GM12878 (cell line): ENCODE results near the gene ASXL2. TPM values are rescaled to one million over a fixed set of nuclear protein-coding genes. Genes with fewer than 3 reads are reported as not detected.
A peak's percentile ranks its signal among the peaks of the same experiment; 100 is the strongest.

Experiments used
- GABPA ChIP-seq: IDR thresholded peaks from 2 replicates; pipeline ENCODE4 v1.6.1; 2014; ENCODE audit warnings: antibody characterized with exemption, low read depth, mild to moderate bottlenecking, inconsistent platforms
- GATAD2B ChIP-seq: fragments of 450-650 bp; conservative IDR thresholded peaks from 2 replicates; pipeline ENCODE4 v1.6.1; 2017; ENCODE audit warnings: low read depth, mild to moderate bottlenecking, moderate library complexity
- JUNB ChIP-seq: IDR thresholded peaks from 2 replicates; pipeline ENCODE4 v1.6.1; 2016; ENCODE audit warnings: antibody characterized with exemption, mild to moderate bottlenecking
- KAT2A ChIP-seq: conservative IDR thresholded peaks from 2 replicates; pipeline ENCODE4 v1.6.1; 2011; ENCODE audit warnings: low read depth, low read length; ENCODE audit not compliant: control insufficient read depth
- NFIC ChIP-seq: IDR thresholded peaks from 2 replicates; pipeline ENCODE4 v1.6.1; 2012; ENCODE audit warnings: low read depth, mild to moderate bottlenecking, inconsistent platforms, low read length, moderate library complexity
- NFYB ChIP-seq: IDR thresholded peaks from 2 replicates; pipeline ENCODE4 v1.6.1; 2011; ENCODE audit warnings: low read depth, mild to moderate bottlenecking, low read length, improper control_type of control experiment, moderate library complexity; ENCODE audit not compliant: insufficient read depth
- POLR2AphosphoS5 ChIP-seq: IDR thresholded peaks from 2 replicates; pipeline ENCODE4 v1.6.1; 2011; ENCODE audit warnings: mild to moderate bottlenecking, low read length, inconsistent platforms
- RAD21 ChIP-seq: IDR thresholded peaks from 2 replicates; pipeline ENCODE4 v1.6.1; 2011; ENCODE audit warnings: mild to moderate bottlenecking, low read depth, low read length, moderate library complexity; ENCODE audit not compliant: insufficient read depth
- RB1 ChIP-seq: fragments of 450-650 bp; formaldehyde crosslinking; IDR thresholded peaks from 2 replicates; pipeline ENCODE4 v1.6.1; 2017; ENCODE audit warnings: mild to moderate bottlenecking, borderline replicate concordance
- RFX5 ChIP-seq: IDR thresholded peaks from 2 replicates; pipeline ENCODE4 v1.6.1; 2011; ENCODE audit warnings: low read depth, low read length, improper control_type of control experiment
- RUNX3 ChIP-seq: IDR thresholded peaks from 2 replicates; pipeline ENCODE4 v1.6.1; 2012; ENCODE audit warnings: low read length, inconsistent platforms
- SMARCA5 ChIP-seq: fragments of 450-650 bp; IDR thresholded peaks from 2 replicates; pipeline ENCODE4 v1.6.1; 2017; ENCODE audit warnings: mild to moderate bottlenecking
- SMC3 ChIP-seq: IDR thresholded peaks from 2 replicates; pipeline ENCODE4 v1.6.1; 2011; ENCODE audit warnings: low read length, improper control_type of control experiment, borderline replicate concordance
- SPI1 ChIP-seq: IDR thresholded peaks from 2 replicates; pipeline ENCODE4 v1.6.1; 2011; ENCODE audit warnings: low read depth, mild to moderate bottlenecking, low read length, moderate library complexity, borderline replicate concordance; ENCODE audit not compliant: insufficient read depth
- SRF ChIP-seq, 2 experiments: IDR thresholded peaks; 2 replicates each; pipeline ENCODE4 v1.6.1; 2011; ENCODE audit warnings: low read depth in 2 of 2, low read length in 2 of 2, mild to moderate bottlenecking in 1 of 2, moderate library complexity in 1 of 2
- TCF7 ChIP-seq: IDR thresholded peaks from 2 replicates; pipeline ENCODE4 v1.6.1; 2014; ENCODE audit warnings: antibody characterized with exemption, borderline replicate concordance
- polyA plus RNA-seq, 11 experiments: library from polyadenylated mRNA; depleted of rRNA in 4 of 11; unstranded in 6 of 11; stranded (reverse) in 5 of 11; fragments of >200 nt; fragmentation: Nextera tagmentation in 4 of 11; fragmentation: Illumina TruSeq in 1 of 11; extraction: Ambion mirVana in 4 of 11; extraction: Trizol in 1 of 11; gene quantifications; 1 replicate in 1 of 11; 2 replicates in 10 of 11; pipeline versions ENCODE4 v1.2.1 to v1.2.3, GENCODE V29; 2011 to 2016; ENCODE audit warnings: inconsistent platforms in 2 of 11, missing spikeins in 2 of 11, low read depth in 1 of 11
- total RNA-seq, 4 experiments: library from RNA; depleted of rRNA in 3 of 4; stranded (reverse); fragments of >200 nt in 3 of 4; fragmentation: Illumina TruSeq in 1 of 4; extraction: Trizol in 1 of 4; gene quantifications; 2 replicates each; pipeline versions ENCODE4 v1.2.1 to v1.2.3, GENCODE V29; 2013 to 2021
- TF ChIP-seq, protein P1 (sequence below): IDR thresholded peaks from 2 replicates; pipeline ENCODE4 v1.6.1; 2012; ENCODE audit warnings: low read length, inconsistent platforms
- TF ChIP-seq, protein P2 (sequence below): fragments of 450-650 bp; formaldehyde crosslinking; IDR thresholded peaks from 2 replicates; pipeline ENCODE4 v1.4.0; 2022; ENCODE audit warnings: mild to moderate bottlenecking, moderate library complexity
- TF ChIP-seq, protein P3 (sequence below): fragments of 450-650 bp; IDR thresholded peaks from 2 replicates; pipeline ENCODE4 v1.6.1; 2016; ENCODE audit warnings: mild to moderate bottlenecking
- TF ChIP-seq, protein P4 (sequence below), 3 experiments: IDR thresholded peaks in 2 of 3; conservative IDR thresholded peaks in 1 of 3; 2 replicates each; pipeline ENCODE4 v1.5.1; 2011; ENCODE audit warnings: low read depth in 3 of 3, low read length in 3 of 3, mild to moderate bottlenecking in 3 of 3, control low read depth in 2 of 3, moderate library complexity in 2 of 3, inconsistent platforms in 1 of 3, mixed read lengths in 1 of 3; ENCODE audit not compliant: control insufficient read depth in 2 of 3, insufficient read depth in 1 of 3; ENCODE audit errors: extremely low read depth in 1 of 3

Gene ASXL2
- total and polyA plus RNA-seq, 10 of the 15 experiments (the other 5 are each of a cell fraction or from before 2014, with no cell fraction given), result 1.3 to 17.7 (median 5.5) TPM

GRCh38 chr2:25794544-25795276 lies 83.6 kb downstream of the ASXL2 start (continued):
- no peak for TF ChIP-seq RFX5
- TF ChIP-seq, protein P1, sequence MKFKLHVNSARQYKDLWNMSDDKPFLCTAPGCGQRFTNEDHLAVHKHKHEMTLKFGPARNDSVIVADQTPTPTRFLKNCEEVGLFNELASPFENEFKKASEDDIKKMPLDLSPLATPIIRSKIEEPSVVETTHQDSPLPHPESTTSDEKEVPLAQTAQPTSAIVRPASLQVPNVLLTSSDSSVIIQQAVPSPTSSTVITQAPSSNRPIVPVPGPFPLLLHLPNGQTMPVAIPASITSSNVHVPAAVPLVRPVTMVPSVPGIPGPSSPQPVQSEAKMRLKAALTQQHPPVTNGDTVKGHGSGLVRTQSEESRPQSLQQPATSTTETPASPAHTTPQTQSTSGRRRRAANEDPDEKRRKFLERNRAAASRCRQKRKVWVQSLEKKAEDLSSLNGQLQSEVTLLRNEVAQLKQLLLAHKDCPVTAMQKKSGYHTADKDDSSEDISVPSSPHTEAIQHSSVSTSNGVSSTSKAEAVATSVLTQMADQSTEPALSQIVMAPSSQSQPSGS, result peak; percentile 57; the same call in 1 of the 2 replicates
- no peak for TF ChIP-seq SRF (IDR thresholded peaks at IDR 0.05; ENCODE audit: low read depth in 2 of 2, low read length in 2 of 2)
- no peak for TF ChIP-seq POLR2AphosphoS5
- TF ChIP-seq SMARCA5, result 0 out of 2 replicates have a peak, but pooled peaks have one; percentile 23
- TF ChIP-seq NFIC, result peak; percentile 62
- TF ChIP-seq JUNB, result peak; percentile 67
- TF ChIP-seq, protein P2, sequence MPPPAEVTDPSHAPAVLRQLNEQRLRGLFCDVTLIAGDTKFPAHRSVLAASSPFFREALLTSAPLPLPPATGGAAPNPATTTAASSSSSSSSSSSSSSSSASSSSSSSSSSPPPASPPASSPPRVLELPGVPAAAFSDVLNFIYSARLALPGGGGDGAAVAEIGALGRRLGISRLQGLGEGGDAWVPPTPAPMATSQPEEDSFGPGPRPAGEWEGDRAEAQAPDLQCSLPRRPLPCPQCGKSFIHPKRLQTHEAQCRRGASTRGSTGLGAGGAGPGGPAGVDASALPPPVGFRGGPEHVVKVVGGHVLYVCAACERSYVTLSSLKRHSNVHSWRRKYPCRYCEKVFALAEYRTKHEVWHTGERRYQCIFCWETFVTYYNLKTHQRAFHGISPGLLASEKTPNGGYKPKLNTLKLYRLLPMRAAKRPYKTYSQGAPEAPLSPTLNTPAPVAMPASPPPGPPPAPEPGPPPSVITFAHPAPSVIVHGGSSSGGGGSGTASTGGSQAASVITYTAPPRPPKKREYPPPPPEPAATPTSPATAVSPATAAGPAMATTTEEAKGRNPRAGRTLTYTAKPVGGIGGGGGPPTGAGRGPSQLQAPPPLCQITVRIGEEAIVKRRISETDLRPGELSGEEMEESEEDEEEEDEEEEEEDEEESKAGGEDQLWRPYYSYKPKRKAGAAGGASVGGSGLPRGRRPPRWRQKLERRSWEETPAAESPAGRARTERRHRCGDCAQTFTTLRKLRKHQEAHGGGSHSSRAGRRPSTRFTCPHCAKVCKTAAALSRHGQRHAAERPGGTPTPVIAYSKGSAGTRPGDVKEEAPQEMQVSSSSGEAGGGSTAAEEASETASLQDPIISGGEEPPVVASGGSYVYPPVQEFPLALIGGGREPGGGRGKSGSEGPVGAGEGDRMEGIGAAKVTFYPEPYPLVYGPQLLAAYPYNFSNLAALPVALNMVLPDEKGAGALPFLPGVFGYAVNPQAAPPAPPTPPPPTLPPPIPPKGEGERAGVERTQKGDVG (CRISPR knock-in tag), result no peak
- TF ChIP-seq GABPA, result no peak
- TF ChIP-seq SPI1, result peak; percentile 68
- TF ChIP-seq RAD21, result no peak
- TF ChIP-seq SMC3, result no peak
- TF ChIP-seq NFYB, result no peak
- no peak for TF ChIP-seq TCF7
- no peak for TF ChIP-seq GATAD2B
- TF ChIP-seq, protein P3, sequence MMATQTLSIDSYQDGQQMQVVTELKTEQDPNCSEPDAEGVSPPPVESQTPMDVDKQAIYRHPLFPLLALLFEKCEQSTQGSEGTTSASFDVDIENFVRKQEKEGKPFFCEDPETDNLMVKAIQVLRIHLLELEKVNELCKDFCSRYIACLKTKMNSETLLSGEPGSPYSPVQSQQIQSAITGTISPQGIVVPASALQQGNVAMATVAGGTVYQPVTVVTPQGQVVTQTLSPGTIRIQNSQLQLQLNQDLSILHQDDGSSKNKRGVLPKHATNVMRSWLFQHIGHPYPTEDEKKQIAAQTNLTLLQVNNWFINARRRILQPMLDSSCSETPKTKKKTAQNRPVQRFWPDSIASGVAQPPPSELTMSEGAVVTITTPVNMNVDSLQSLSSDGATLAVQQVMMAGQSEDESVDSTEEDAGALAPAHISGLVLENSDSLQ, result no peak
- TF ChIP-seq, protein P4, sequence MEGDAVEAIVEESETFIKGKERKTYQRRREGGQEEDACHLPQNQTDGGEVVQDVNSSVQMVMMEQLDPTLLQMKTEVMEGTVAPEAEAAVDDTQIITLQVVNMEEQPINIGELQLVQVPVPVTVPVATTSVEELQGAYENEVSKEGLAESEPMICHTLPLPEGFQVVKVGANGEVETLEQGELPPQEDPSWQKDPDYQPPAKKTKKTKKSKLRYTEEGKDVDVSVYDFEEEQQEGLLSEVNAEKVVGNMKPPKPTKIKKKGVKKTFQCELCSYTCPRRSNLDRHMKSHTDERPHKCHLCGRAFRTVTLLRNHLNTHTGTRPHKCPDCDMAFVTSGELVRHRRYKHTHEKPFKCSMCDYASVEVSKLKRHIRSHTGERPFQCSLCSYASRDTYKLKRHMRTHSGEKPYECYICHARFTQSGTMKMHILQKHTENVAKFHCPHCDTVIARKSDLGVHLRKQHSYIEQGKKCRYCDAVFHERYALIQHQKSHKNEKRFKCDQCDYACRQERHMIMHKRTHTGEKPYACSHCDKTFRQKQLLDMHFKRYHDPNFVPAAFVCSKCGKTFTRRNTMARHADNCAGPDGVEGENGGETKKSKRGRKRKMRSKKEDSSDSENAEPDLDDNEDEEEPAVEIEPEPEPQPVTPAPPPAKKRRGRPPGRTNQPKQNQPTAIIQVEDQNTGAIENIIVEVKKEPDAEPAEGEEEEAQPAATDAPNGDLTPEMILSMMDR (IDR thresholded peaks at IDR 0.05 in 2 of 3, conservative IDR thresholded peaks at IDR 0.05 in 1 of 3; ENCODE audit: control insufficient read depth in 2 of 3, extremely low read depth in 1 of 3, insufficient read depth in 1 of 3, low read depth in 3 of 3, low read length in 3 of 3), result no peak
- TF ChIP-seq KAT2A, result no peak
- TF ChIP-seq RB1, result no peak
- TF ChIP-seq RUNX3, result peak; percentile 52
